Measurements from ENCODE around the gene ZNF385D.

Gene ZNF385D

DNA sequence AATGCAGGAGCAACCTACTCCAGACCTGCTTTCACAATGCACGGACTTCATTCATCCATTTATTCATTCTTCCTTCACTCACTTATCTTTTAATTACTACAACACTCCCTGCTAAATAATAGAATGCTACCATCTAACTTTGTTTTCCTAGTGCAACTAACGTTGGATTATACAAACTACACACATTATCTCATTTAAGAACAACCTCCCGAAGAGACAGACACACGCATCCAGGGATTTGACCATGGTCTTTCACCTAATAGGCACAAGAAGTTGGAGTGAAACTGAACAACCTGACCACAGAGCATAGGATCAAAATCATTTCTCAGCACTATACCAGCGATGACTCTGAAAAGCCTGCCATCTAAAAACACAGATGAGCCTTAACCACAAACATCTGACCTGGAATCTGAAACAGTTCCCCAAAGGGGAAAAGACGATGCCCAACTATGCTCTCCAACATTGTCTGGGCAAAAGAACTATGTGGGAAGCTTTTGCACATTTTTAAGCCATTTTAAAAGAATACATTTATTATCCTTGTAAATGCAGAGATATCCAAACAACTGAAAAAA, 21.0 kb downstream of the ZNF385D start:
- ATAC-seq (ENCODE audit: low read depth) (no peak), DNase-seq (ENCODE audit: low spot score) (no peak)
- Histone ChIP-seq H3K27me3 (ENCODE audit: insufficient read depth, poor library complexity, severe bottlenecking) (no peaks in the 10 kb centered on the region), H3K4me1 (ENCODE audit: insufficient read depth, poor library complexity, severe bottlenecking) (no peaks in the 10 kb centered on the region), H3K27ac (ENCODE audit: poor library complexity, severe bottlenecking) (no peak overlapping the region), H3K36me3 (ENCODE audit: low read depth) (no peaks in the 10 kb centered on the region), H3K9me3 (ENCODE audit: severe bottlenecking) (no peaks in the 10 kb centered on the region), H3K4me3 (ENCODE audit: severe bottlenecking) (no peak overlapping the region)
- TF ChIP-seq, protein P1, sequence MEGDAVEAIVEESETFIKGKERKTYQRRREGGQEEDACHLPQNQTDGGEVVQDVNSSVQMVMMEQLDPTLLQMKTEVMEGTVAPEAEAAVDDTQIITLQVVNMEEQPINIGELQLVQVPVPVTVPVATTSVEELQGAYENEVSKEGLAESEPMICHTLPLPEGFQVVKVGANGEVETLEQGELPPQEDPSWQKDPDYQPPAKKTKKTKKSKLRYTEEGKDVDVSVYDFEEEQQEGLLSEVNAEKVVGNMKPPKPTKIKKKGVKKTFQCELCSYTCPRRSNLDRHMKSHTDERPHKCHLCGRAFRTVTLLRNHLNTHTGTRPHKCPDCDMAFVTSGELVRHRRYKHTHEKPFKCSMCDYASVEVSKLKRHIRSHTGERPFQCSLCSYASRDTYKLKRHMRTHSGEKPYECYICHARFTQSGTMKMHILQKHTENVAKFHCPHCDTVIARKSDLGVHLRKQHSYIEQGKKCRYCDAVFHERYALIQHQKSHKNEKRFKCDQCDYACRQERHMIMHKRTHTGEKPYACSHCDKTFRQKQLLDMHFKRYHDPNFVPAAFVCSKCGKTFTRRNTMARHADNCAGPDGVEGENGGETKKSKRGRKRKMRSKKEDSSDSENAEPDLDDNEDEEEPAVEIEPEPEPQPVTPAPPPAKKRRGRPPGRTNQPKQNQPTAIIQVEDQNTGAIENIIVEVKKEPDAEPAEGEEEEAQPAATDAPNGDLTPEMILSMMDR (IDR thresholded peaks at IDR 0.05; ENCODE audit: poor library complexity, severe bottlenecking) = no peak

DNA sequence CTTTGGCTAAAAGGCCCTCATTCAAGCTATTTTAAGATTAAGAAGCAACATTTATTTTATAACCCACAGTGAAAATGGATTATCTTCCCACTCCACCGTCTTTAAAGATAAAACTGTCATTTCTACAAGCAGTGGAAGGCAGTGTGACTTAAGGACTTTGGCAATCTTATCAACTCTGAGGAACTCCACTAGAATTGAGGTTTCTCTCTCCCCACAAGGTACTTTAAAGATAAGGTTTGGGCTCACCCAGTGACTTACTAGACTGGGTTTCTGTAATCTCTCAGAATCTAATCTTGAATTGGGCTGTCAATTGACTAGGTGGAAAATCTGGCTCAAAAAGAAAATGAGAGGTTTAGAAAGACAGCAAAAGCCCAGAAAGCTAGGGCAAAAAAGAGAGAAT, 21.7 kb downstream of the ZNF385D start:
- TF ChIP-seq, protein P1 (IDR thresholded peaks at IDR 0.05; ENCODE audit: poor library complexity, severe bottlenecking) = no peak
- no peaks in the 10 kb centered on the region for H3K9me3 ChIP-seq (ENCODE audit: severe bottlenecking)
- no peaks in the 10 kb centered on the region for H3K27me3 ChIP-seq (ENCODE audit: insufficient read depth, poor library complexity, severe bottlenecking)
- DNase-seq (ENCODE audit: low spot score) (no peak), ATAC-seq (ENCODE audit: low read depth) (no peak)
- no peak overlapping the region for H3K4me3 ChIP-seq (ENCODE audit: severe bottlenecking)
- H3K27ac ChIP-seq (ENCODE audit: poor library complexity, severe bottlenecking) = no peak overlapping the region
- no peaks in the 10 kb centered on the region for H3K36me3 ChIP-seq (ENCODE audit: low read depth)
- no peaks in the 10 kb centered on the region for H3K4me1 ChIP-seq (ENCODE audit: insufficient read depth, poor library complexity, severe bottlenecking)

DNA sequence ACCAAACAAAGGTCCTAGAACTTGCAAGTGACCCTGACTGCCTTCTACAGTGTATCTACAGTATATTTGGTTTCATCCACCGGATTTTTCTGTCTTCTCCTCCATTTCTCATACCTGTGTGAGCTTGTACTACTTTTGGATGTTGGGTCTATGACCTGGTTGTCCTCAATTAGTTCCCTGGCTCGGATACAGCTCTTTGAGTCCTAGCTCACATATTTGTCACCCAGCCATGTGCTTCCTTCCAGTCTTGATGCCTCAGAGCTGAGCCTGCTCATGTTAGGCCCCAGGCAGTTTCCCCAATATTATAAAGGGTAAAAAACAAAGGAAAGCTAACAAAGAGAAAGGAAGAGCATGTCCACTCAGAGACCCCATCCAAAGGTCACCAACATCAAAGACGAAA, 28.2 kb downstream of the ZNF385D start:
- ATAC-seq (ENCODE audit: low read depth) = no peak
- H3K36me3 ChIP-seq (ENCODE audit: low read depth) = no peaks in the 10 kb centered on the region
- TF ChIP-seq, protein P1 (IDR thresholded peaks at IDR 0.05; ENCODE audit: poor library complexity, severe bottlenecking) = no peak
- no peaks in the 10 kb centered on the region for H3K9me3 ChIP-seq (ENCODE audit: severe bottlenecking)
- no peak overlapping the region for H3K4me3 ChIP-seq (ENCODE audit: severe bottlenecking)
- no peaks in the 10 kb centered on the region for H3K27me3 ChIP-seq (ENCODE audit: insufficient read depth, poor library complexity, severe bottlenecking)
- no peaks in the 10 kb centered on the region for H3K4me1 ChIP-seq (ENCODE audit: insufficient read depth, poor library complexity, severe bottlenecking)
- H3K27ac ChIP-seq (ENCODE audit: poor library complexity, severe bottlenecking) = no peak overlapping the region
- no peak for DNase-seq (ENCODE audit: low spot score)

DNA sequence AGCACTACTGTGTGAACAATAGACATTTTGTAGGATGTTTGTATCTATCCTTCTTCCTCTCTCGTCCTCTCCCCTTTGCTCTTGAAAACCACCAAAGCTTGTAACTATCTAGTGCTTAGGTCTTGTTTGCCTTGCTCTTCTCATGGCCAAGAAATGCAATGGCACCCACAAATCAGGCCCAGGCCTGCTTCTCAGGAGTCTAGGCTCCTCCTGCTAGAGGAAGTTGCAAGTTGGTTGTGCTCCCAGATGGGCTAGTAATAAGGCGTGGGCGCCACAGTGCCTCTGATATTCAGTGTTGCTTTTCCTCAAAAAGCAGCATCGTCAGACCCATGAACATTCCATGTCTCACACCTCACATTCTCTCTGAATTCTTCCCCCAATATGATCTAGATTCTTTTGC, 28.7 kb downstream of the ZNF385D start:
- H3K4me1 ChIP-seq (ENCODE audit: insufficient read depth, poor library complexity, severe bottlenecking) = no peaks in the 10 kb centered on the region
- H3K36me3 ChIP-seq (ENCODE audit: low read depth) = no peaks in the 10 kb centered on the region
- ATAC-seq (ENCODE audit: low read depth) (no peak), DNase-seq (ENCODE audit: low spot score) (no peak)
- H3K9me3 ChIP-seq (ENCODE audit: severe bottlenecking) = no peaks in the 10 kb centered on the region
- no peaks in the 10 kb centered on the region for H3K27me3 ChIP-seq (ENCODE audit: insufficient read depth, poor library complexity, severe bottlenecking)
- H3K27ac ChIP-seq (ENCODE audit: poor library complexity, severe bottlenecking) = no peak overlapping the region
- TF ChIP-seq, protein P1 (IDR thresholded peaks at IDR 0.05; ENCODE audit: poor library complexity, severe bottlenecking) = no peak
- H3K4me3 ChIP-seq (ENCODE audit: severe bottlenecking) = no peak overlapping the region

DNA sequence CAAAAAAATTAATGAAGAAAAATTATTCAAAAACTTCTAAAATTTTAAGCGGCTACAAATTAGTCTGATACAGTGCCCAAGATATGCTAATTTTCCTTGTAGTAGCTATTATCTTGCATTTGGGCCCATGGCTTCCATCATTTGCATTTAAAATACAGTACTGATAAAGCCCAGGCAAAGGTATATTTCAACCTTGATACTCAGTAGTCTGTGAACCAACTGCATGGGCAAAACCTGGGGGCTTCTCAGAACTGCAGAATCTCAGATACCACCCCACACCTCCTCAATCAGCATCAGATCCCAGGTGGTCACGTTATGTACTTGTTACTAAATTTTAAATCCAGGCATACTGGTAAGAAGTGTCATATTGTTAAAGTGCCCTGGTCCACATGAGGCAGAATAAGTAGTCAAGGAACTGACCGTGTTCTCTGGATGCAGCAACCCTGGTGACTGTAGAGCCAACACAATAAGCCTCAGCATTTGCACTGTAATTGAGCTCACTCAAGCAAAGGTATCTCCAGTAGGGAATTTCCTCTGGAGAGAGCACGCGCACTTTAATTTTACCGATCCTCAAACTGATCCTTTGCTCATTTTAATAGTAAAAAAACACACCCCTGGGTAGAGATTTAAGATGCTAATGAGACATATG, 31.9 kb downstream of the ZNF385D start:
- no peak for ATAC-seq (ENCODE audit: low read depth)
- peak overlapping the region; percentile 57 for H3K27ac ChIP-seq (ENCODE audit: poor library complexity, severe bottlenecking)

More for the DNA sequence above, 31.9 kb downstream of the ZNF385D start:
- no peaks in the 10 kb centered on the region for H3K4me1 ChIP-seq (ENCODE audit: insufficient read depth, poor library complexity, severe bottlenecking)
- H3K36me3 ChIP-seq (ENCODE audit: low read depth) = no peaks in the 10 kb centered on the region
- DNase-seq (ENCODE audit: low spot score) = no peak
- no peak overlapping the region for H3K4me3 ChIP-seq (ENCODE audit: severe bottlenecking)
- H3K27me3 ChIP-seq (ENCODE audit: insufficient read depth, poor library complexity, severe bottlenecking) = no peaks in the 10 kb centered on the region
- TF ChIP-seq, protein P1 (IDR thresholded peaks at IDR 0.05; ENCODE audit: poor library complexity, severe bottlenecking) = no peak
- H3K9me3 ChIP-seq (ENCODE audit: severe bottlenecking) = no peaks in the 10 kb centered on the region
